Skeletal muscle satellite cell (primary cell): ENCODE results near the gene LCLAT1.

Source experiments
- H3K27me3 ChIP-seq: 2 replicates; pipeline ENCODE4 v1.7.0; 2013; ENCODE audit warnings: low read length; ENCODE audit not compliant: control insufficient read depth, insufficient read depth
- H3K36me3 ChIP-seq: 2 replicates; pipeline ENCODE4 v1.7.0; 2013; ENCODE audit warnings: mild to moderate bottlenecking, control low read depth, low read length; ENCODE audit not compliant: insufficient read depth
- H3K4me1 ChIP-seq: 2 replicates; pipeline ENCODE4 v1.7.0; 2013; ENCODE audit warnings: low read length; ENCODE audit not compliant: control insufficient read depth, insufficient read depth
- H3K4me2 ChIP-seq: 2 replicates; pipeline ENCODE4 v1.7.0; 2013; ENCODE audit warnings: mild to moderate bottlenecking, low read length
- H3K4me3 ChIP-seq: 2 replicates; pipeline ENCODE4 v1.7.0; 2013; ENCODE audit warnings: low read length
- H3K9ac ChIP-seq: 2 replicates; pipeline ENCODE4 v1.7.0; 2013; ENCODE audit warnings: mild to moderate bottlenecking, low read depth, low read length, moderate library complexity
- H3K9me3 ChIP-seq: replicated peaks from 2 replicates; pipeline ENCODE4 v1.7.0; 2013; ENCODE audit warnings: mild to moderate bottlenecking, control low read depth, low read length

LCLAT1 gene

GRCh38 chr2:30683236-30683956 is 236.3 kb downstream of the LCLAT1 start:
- H3K4me1 ChIP-seq: no peaks in the 10 kb centered on the region
- no peaks in the 10 kb centered on the region for H3K36me3 ChIP-seq
- H3K4me2 ChIP-seq: no peak overlapping the region
- no peak overlapping the region for H3K9ac ChIP-seq
- no peaks in the 10 kb centered on the region for H3K27me3 ChIP-seq
- H3K4me3 ChIP-seq: no peak overlapping the region
- H3K9me3 ChIP-seq: no peaks in the 10 kb centered on the region

DNA sequence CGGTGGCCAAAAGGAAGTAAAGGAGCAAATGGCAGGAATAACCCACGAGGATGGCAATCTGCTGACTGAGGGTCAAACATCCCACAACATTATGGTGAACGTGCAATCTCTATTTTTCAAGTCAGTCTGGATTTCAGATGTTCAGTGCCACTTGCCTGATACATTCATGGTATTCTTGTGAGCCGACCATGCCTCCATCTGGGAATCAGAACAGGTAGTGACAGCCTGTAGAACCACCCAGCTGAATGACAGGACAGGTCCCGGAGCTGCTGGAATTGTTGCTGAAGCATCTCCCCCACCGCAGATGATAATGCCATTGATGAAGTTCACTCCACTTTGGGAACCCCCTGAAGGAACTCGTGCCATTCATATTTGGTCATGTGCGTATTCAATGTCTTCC is 237.0 kb downstream of the LCLAT1 start:
- no peak overlapping the region for H3K4me2 ChIP-seq
- H3K4me1 ChIP-seq: no peaks in the 10 kb centered on the region
- no peaks in the 10 kb centered on the region for H3K36me3 ChIP-seq
- H3K9ac ChIP-seq: no peak overlapping the region
- H3K9me3 ChIP-seq: no peaks in the 10 kb centered on the region
- H3K4me3 ChIP-seq: no peak overlapping the region
- H3K27me3 ChIP-seq: no peaks in the 10 kb centered on the region

GRCh38 chr2:30684516-30684915 is 237.5 kb downstream of the LCLAT1 start:
- H3K4me2 ChIP-seq: no peak overlapping the region
- H3K4me1 ChIP-seq: no peaks in the 10 kb centered on the region
- H3K27me3 ChIP-seq: no peaks in the 10 kb centered on the region
- no peaks in the 10 kb centered on the region for H3K36me3 ChIP-seq
- H3K9me3 ChIP-seq: no peaks in the 10 kb centered on the region
- no peak overlapping the region for H3K9ac ChIP-seq
- H3K4me3 ChIP-seq: no peak overlapping the region

- Histone ChIP-seq H3K36me3 (no peaks in the 10 kb centered on the region), H3K27me3 (no peaks in the 10 kb centered on the region), H3K4me3 (no peak overlapping the region), H3K4me1 (no peaks in the 10 kb centered on the region), H3K9me3 (no peaks in the 10 kb centered on the region), H3K9ac (no peak overlapping the region), H3K4me2 (no peak overlapping the region)
Observed at GRCh38 chr2:30684996-30685395, 237.9 kb downstream of the LCLAT1 start.

DNA sequence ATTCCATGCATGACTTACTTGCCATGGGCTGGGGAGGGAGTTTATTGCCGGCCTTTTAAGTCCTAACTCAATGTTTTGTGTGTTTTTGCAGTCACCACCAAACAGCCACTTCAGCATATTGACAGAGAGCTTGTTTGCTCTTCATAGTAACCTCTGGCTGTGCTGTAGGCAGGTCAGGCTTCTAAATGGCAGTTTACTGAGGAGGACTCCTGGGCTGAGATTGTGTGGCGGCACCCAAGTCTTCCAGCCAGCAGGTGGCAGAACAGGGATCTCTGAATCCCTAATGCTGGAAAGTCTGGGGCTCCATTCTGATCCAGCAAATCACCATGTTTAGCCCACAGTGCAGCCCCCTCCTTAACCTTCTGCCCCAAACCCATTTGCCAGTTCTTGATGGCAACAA is 239.0 kb downstream of the LCLAT1 start:
- H3K4me1 ChIP-seq: no peaks in the 10 kb centered on the region
- no peaks in the 10 kb centered on the region for H3K27me3 ChIP-seq
- H3K4me3 ChIP-seq: no peak overlapping the region
- no peak overlapping the region for H3K9ac ChIP-seq
- H3K9me3 ChIP-seq: no peaks in the 10 kb centered on the region
- no peaks in the 10 kb centered on the region for H3K36me3 ChIP-seq
- H3K4me2 ChIP-seq: no peak overlapping the region

- H3K4me2 ChIP-seq: no peak overlapping the region
- no peaks in the 10 kb centered on the region for H3K27me3 ChIP-seq
- no peak overlapping the region for H3K9ac ChIP-seq
- H3K9me3 ChIP-seq: no peaks in the 10 kb centered on the region
- no peak overlapping the region for H3K4me3 ChIP-seq
- no peaks in the 10 kb centered on the region for H3K36me3 ChIP-seq
- H3K4me1 ChIP-seq: no peaks in the 10 kb centered on the region
Observed at GRCh38 chr2:30686669-30687068, 239.6 kb downstream of the LCLAT1 start.

GRCh38 chr2:30688956-30689401 is 241.9 kb downstream of the LCLAT1 start:
- no peaks in the 10 kb centered on the region for H3K4me1 ChIP-seq
- no peaks in the 10 kb centered on the region for H3K27me3 ChIP-seq
- H3K4me3 ChIP-seq: no peak overlapping the region
- no peak overlapping the region for H3K9ac ChIP-seq
- H3K4me2 ChIP-seq: no peak overlapping the region
- no peaks in the 10 kb centered on the region for H3K9me3 ChIP-seq
- no peaks in the 10 kb centered on the region for H3K36me3 ChIP-seq

DNA sequence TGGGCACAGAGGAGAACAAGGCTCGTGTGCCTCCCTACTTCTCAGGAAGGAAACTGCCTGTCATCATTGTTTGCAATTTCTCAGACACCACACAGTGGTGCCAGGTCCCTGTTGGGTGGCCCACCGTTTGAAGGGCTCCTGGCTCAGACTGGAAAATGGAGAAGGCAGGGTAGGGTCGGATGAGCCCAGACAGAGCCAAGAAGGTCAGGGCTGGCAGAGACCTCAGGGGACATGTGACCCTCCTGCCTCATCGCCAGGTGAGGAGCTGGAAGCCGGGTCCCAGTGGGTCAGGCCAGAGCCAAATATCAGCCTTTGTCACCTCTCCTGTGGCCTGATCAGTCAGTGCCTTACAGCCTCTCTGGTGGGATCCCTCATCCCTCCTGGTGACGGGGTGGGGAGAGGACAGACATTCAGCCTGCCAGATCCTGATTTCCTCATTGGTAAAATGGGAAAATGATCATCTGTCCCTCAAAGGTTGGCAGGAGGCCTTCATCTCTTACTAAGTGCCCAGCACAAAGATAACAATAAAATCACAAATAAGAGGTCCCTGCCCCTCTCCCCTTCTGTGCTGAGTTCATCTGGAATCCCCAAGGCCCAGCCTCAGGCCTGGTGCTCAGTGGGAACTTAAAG is 242.6 kb downstream of the LCLAT1 start:
- H3K9ac ChIP-seq: no peak overlapping the region
- no peak overlapping the region for H3K4me3 ChIP-seq
- H3K27me3 ChIP-seq: no peaks in the 10 kb centered on the region
- H3K36me3 ChIP-seq: no peaks in the 10 kb centered on the region
- H3K4me2 ChIP-seq: no peak overlapping the region
- H3K9me3 ChIP-seq: no peaks in the 10 kb centered on the region
- no peaks in the 10 kb centered on the region for H3K4me1 ChIP-seq

GRCh38 chr2:30690126-30690561 is 243.1 kb downstream of the LCLAT1 start:
- Histone ChIP-seq H3K36me3 (no peaks in the 10 kb centered on the region), H3K4me3 (no peak overlapping the region), H3K4me1 (no peaks in the 10 kb centered on the region), H3K27me3 (no peaks in the 10 kb centered on the region), H3K9me3 (no peaks in the 10 kb centered on the region), H3K9ac (no peak overlapping the region), H3K4me2 (no peak overlapping the region)

- no peaks in the 10 kb centered on the region for H3K27me3 ChIP-seq
- H3K36me3 ChIP-seq: no peaks in the 10 kb centered on the region
- no peak overlapping the region for H3K4me2 ChIP-seq
- no peaks in the 10 kb centered on the region for H3K4me1 ChIP-seq
- H3K9me3 ChIP-seq: no peaks in the 10 kb centered on the region
- H3K4me3 ChIP-seq: no peak overlapping the region
- H3K9ac ChIP-seq: no peak overlapping the region
Observed at GRCh38 chr2:30691091-30691947, 244.3 kb downstream of the LCLAT1 start.

- no peak overlapping the region for H3K9ac ChIP-seq
- no peaks in the 10 kb centered on the region for H3K9me3 ChIP-seq
- H3K4me2 ChIP-seq: no peak overlapping the region
- H3K4me3 ChIP-seq: no peak overlapping the region
- H3K36me3 ChIP-seq: no peaks in the 10 kb centered on the region
- no peaks in the 10 kb centered on the region for H3K27me3 ChIP-seq
- H3K4me1 ChIP-seq: no peaks in the 10 kb centered on the region
Observed at GRCh38 chr2:30691948-30692828, 245.1 kb downstream of the LCLAT1 start.
